Epidermal melanocyte (primary cell): ENCODE data around the gene FGFRL1.
"Not testable (repeated sequence)": the region's sequence is repeated elsewhere in the genome, so short reads cannot be mapped to it uniquely, and the experiment has no call there.

Source experiments
- DNase-seq: peaks from one replicate; pipeline ENCODE4 v3.0.0; 2011; ENCODE audit warnings: low spot score; ENCODE audit not compliant: insufficient read length

FGFRL1 gene

DNA sequence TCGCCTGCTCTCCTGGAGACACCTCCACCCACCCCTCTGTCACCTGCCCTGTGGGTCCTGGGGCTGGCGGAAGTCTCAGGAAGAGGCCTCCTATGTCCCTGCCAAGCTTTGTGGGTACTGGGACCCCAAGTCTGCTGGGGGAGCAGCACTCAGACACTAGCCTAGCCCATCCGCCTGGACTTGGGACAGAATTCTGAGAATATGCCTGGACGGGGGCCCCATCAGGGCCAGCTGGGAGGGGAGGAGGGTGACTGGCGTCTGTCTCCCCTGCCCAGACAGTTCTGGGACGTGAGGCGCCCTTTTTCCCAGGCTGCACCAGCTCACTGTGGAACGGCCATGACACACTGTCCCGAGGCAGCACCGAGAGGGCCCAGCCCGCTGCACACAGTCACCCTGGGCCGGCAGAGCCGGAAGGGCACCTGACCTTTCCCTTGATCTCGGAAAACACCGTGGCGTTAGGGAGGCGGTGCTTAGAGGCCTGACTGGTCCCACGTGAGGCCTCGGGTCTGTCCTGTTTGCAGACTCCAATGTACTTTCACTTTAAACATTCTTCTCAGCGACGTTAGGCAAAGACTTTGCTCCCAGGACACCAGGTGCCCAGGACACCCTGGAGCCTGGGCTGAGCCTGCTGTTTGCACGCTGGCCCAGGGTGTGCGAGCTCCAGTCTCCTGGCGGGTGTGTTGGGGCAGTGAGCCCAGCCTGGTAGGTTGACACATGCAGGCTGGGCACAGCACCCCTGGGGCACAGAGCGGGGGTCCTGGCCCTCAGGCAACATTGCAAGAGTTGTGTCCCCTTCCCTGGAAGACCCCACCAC, 18.9 kb upstream of the FGFRL1 start:
- DNase-seq = no peak

DNA sequence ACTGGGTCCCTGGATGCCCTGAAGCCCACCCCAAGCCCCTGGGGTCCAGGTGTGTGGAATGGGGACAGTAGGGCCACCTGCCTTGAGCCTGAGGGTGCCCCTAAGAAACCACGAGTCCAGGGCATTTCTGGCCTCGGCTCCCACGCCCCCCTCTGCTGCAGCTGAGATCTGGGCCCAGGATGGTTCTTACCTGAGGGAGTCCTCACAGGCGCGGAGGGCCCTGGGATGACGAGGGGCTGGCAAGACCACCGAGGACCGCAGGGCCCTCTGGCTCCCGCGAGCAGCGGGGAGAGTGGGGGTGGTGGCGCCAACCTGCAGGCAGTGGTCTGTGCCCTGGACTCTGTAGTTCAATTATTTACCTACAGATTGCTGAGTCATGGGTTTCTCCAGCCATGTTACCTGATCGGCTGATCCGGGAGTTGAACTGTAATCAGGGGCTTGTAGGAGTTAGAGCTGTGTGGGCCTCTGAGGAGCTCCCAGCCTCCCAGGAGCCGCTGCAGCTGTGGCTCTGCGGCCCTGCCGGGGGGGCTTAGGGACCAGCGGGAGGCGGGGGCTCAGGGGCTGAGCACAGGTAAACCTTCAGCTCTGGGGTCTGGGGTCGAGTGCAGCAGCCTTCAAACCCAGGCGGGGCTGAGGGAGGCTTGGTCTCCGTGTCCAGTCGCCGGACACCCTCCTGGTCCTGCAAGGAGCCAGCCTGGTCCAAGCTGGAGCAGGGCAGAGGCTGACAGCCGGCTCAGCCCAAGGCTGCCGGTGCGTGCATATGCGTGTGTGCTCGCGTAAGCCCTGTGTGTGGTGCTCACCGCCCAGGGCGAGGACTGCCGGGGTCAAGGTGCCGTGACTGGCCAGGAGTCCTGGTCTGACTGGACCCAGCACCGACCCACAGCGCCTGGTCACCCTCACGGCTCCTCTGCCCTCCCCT, 18.1 kb upstream of the FGFRL1 start, which contains the start of gene SLC26A1:
Gene SLC26A1 (minus strand): TSS at position 294 of the 919 bp plus-strand sequence. CDS start 1,701 bp downstream, outside the sequence.
- DNase-seq = no peak

DNA sequence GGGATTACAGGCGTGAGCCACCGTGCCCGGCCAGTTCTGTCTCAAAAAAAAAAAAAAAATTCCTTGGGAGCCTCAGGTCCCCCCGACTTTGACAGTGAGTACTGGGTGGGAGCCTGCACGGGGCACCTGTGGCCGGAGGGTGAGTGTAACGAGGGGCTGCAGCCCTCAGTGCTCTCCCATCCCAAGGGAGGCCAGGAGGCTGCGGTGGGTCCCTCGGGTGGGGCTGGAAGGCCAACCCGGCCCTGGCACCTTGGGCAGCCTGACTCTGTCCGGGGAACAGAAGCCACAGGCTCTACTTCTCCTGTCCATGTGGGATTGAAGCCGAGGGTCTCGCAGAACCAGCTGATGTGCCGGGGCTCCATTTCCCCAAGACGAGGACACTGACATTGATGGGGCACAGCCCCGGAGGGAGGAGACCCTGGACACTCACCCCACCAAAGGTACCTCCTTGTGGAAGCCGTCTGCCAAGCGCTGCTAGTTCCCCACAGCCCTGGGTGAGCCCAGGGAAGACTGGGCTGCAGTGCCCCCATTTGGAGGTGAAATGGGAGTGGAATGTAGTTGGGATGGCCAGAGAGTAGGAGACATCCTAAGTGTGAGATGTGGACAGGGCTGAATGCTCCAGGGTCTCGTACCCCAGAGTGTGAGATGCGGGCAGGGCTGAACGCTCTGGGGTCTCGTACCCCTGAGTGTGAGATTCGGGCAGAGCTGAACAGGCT, 16.0 kb upstream of the FGFRL1 start:
- no peak for DNase-seq

DNA sequence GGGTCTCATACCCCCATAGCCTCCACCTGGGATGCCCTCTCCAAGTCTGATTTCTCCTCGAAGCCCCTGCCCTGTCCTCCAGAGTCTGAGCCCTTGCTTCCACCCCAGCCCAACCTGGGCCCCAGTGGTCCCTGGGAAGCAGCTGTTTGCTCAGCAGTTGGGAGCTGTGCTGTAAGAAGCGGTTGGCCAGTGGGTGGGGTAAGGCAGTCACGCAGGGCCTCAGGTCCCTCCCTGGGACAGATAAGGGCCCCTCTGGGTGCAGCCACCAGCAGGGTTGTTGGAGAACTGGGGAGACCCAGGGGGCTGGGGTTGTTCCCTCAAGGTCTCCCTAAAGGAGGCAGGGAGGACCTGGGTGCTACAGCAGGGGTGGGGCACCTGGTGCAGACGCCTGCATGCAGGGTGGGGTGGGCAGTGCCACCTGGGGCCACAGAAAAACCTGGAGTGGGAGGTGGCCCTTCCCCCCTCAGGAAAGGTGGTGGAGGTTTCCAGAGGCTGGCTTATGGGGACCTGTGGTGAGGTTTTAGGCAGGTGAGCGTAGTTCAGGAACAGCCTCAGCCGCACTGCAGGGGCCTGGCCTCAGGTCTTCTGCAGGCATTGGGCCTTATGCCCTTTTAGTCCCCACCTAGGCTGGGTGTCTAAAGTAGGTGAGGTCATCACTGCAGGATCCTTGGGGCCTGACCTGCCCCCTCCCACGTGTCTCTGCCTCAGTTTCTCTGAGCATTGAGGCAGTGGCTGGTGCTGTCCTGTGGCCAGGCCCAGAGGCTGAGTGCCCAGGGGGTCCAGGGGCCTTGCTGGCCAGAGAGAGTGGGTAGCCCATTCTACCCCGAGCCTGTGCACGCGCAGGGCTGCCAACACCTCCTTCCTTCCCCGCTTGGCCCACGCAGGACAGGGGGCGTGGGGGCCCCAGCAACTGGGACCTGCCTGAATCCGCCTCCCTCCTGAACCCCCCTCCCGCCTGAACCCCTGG, 15.1 kb upstream of the FGFRL1 start:
- DNase-seq = no peak

DNA sequence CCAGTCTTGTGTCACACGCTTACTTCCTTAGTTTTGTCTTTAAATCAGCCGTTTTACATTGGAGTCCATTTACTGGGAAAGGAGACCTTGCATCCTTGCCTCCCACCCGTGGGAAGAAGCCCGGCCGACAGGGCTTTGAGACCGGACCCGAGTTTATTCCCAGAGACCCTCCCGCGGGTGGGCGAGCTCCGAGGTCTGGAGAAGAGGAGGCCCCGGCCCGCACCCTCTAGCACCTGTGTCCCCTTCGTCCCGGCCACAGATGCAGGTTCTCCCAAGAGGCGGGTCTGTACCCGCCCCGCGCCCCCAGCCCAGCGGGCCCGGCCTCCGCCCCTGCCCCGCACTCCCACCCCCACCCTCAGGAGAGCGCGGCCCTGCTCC, 14.4 kb upstream of the FGFRL1 start:
- no peak for DNase-seq

DNA sequence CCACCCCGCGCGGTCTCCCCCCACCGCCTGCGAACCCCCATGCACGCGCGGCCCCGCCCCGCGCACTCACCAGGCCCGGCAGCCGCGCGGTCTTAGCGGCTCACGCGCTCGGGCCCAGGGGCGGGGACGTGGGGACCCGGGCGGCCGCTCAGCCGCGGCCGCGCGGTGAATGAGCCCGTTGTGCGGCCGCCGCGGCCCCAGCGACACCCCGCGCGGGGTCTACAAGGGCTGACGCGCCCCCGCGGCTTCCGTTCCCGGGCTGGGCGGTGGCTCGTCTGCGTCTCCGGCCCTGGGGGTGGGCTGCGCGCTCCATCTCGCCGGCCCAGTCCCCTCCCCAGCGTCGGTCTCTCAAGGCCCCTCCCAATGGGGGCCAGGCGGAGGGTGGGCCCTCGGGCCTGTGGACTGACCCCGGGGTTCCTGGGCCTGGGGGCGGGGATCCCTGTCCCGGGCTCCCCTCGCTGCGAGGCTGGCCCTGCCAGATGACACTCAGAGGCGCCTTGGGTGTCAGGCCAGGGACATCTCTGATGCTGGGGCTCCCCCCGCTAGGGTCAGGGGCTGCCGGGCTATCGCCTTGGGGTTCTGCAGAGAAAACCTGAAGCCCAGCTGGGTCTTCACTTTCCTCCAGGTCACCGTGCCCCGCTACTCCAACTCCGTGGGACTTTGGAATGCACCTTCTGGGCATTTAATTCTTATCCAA, 13.9 kb upstream of the FGFRL1 start:
- peak; percentile 75 for DNase-seq

DNA sequence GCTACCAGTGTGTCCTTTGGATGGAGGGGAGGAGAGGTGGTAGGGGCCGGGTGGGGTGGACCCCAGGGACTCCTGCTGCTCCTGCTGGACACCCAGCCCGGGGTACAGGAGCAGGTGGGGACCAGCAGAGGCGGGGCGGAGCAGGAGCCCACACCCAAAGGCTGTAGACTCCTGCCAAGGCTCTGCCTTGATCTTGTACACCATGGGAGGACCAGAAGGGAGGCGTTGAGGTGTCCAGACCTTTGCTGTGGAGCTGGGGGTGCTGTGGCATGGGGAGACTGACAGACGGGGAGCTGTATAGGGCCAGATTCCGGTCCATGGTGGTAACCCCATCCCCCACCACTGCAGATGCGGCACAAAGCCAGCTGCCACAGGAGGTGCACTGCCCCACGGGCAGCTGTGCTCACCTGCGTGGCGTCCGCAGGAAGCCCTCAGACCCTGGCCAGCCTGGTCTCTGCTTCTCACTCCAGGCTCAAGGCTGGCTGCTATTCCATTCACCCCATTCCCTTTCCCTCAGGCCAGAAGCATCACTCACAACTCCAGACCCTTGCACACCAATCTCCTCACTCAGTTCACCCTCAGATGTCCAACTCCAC, 13.2 kb upstream of the FGFRL1 start:
- DNase-seq = no peak

DNA sequence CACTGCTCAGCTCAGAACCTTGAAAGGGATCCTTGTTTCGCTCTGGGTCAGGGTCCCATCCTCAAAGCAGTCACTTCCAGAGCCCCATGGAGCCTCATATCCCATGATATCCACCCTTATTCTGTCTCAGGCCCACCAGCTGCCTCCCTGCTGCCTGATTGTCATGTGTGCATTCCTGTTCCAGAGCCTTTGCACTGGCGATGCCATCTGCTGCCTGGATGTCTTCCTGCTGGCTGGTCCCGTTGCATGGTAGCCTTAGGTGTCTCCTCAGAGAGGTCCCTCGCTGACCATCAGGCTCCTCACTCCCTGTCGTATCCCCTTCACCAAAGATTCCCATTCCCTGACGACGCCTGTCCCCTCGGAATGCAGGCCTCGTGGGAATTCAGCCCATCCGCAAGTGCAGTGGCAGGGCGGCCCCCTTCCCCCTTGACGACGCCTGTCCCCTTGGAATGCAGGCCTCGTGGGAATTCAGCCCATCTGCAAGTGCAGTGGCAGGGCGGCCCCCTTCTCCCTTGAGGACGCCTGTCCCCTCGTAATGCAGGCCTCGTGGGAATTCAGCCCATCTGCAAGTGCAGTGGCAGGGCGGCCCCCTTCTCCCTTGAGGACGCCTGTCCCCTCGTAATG, 12.1 kb upstream of the FGFRL1 start:
- DNase-seq = not testable (repeated sequence)

DNA sequence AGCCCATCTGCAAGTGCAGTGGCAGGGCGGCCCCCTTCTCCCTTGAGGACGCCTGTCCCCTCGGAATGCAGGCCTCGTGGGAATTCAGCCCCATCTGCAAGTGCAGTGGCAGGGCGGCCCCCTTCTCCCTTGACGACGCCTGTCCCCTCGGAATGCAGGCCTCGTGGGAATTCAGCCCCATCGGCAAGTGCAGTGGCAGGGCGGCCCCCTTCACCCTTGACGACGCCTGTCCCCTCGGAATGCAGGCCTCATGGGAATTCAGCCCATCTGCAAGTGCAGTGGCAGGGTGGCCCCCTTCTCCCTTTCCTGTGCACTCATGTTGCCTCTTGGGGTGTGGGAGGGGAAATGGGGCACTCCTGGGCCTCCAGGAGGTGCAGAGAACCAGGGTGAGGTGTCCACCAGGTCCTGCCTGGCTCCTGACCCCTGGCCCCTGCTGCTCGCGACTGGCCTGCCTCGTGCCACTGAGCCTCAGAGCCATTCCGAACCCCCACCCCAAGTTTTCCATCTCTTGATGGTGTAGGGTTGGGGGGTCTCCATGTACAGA, 11.5 kb upstream of the FGFRL1 start:
- no peak for DNase-seq

DNA sequence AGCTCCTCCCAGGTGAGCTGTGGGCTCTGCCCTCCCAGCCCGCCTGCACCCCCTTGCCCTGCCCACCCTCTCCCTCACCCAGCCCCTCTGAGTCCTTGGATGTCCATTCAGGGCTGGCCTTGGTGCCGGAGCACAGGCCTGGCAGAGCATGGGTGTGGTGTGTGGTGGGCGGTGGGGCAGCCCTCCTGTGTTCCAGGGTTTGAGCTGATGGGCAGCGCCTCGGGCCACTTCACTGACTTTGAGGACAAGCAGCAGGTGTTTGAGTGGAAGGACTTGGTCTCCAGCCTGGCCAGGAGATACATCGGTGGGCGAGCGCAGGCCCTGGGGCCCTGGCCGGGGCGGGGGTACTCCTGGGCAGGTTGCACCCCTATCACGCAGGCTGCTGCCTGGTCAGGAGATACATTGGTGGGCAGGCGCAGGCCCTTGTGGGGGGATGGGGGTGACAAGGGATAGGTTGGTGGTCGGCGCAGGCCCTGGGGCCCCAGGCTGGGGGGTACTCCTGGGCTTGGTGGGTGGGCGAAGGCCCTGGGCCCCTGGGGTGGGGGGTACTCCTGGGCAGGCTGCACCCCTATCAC, 10.7 kb upstream of the FGFRL1 start:
- no peak for DNase-seq

DNA sequence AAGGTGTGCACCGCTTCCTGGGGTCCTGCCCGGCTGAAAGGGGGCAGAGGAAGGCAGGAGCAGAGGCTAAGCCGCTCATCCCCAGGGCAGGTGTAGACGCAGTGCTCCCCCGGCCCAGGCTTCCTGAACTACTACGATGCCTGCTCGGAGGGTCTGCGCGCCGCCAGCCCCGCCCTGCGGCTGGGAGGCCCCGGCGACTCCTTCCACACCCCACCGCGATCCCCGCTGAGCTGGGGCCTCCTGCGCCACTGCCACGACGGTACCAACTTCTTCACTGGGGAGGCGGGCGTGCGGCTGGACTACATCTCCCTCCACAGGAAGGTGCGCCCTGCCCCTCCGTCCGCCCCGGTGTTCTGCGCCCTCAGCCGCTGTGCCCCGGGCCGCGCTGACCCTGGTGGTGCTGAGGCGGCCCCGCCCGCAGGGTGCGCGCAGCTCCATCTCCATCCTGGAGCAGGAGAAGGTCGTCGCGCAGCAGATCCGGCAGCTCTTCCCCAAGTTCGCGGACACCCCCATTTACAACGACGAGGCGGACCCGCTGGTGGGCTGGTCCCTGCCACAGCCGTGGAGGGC, 9.8 kb upstream of the FGFRL1 start:
- DNase-seq = no peak

DNA sequence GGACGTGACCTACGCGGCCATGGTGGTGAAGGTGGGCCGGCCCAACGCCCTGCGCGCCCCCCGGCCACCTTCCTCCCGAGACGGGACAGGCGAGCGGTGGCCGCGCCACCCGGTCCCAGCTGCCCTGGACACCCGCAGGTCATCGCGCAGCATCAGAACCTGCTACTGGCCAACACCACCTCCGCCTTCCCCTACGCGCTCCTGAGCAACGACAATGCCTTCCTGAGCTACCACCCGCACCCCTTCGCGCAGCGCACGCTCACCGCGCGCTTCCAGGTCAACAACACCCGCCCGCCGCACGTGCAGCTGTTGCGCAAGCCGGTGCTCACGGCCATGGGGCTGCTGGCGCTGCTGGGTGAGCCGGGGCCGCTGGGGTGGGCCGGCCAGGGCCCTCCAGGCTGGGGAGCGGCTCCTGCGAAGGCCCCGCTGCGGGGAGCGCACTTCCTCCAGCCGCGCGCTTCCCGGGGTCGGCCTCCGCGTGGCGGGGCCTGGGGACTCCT, 9.2 kb upstream of the FGFRL1 start:
- no peak for DNase-seq

DNA sequence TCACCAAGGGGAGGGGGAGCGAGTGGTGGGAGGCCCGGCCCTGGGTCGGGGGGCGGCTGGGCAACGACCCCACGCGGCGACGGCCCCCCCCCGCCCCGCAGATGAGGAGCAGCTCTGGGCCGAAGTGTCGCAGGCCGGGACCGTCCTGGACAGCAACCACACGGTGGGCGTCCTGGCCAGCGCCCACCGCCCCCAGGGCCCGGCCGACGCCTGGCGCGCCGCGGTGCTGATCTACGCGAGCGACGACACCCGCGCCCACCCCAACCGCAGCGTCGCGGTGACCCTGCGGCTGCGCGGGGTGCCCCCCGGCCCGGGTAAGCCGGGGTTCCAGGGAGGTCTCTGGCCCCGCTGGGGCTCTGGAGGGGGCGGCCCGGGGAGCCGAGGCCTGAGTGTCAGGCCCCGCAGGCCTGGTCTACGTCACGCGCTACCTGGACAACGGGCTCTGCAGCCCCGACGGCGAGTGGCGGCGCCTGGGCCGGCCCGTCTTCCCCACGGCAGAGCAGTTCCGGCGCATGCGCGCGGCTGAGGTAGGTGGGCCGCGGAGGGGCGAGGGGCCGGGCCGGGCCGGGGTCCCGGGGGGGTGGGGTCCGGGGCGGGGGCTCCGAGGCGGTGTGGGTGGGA, 8.7 kb upstream of the FGFRL1 start:
- DNase-seq = no peak

DNA sequence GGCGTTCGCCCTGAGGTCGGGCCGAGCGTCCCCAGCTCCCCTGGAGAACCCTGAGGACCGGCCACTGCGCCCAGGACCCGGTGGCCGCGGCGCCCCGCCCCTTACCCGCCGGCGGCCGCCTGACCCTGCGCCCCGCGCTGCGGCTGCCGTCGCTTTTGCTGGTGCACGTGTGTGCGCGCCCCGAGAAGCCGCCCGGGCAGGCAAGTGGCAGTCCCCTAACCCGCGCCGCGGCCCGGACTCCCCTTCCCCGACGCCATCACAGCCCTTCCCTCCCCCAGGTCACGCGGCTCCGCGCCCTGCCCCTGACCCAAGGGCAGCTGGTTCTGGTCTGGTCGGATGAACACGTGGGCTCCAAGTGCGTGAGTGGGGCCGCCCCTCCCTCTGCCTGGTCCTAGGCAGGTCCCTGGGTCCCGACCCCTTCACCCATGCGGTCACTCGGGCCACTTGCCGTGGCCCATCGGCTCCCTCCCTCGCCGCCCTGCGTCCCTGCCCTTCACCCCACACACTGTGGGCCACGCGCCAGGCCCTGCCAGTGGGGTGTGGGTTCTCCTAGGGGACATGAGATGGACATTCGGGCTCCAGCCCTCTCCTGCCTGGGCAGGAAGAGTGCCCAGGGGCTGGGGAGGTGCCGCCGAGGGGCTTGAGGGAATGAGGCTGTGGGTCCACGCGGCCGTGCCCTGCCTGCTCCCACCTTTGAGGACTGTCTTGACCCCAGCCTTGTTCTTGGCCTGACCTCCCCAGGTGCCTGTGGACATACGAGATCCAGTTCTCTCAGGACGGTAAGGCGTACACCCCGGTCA, 8.0 kb upstream of the FGFRL1 start:
- no peak for DNase-seq

DNA sequence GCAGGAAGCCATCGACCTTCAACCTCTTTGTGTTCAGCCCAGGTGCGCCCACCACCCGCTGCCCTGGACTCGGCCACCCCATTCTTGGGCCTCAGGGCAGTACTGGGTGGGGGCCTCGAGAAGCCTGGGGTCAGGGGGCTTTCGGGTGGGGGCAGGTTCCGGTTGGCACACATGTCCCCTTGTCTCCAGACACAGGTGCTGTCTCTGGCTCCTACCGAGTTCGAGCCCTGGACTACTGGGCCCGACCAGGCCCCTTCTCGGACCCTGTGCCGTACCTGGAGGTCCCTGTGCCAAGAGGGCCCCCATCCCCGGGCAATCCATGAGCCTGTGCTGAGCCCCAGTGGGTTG, 7.4 kb upstream of the FGFRL1 start:
- no peak for DNase-seq

DNA sequence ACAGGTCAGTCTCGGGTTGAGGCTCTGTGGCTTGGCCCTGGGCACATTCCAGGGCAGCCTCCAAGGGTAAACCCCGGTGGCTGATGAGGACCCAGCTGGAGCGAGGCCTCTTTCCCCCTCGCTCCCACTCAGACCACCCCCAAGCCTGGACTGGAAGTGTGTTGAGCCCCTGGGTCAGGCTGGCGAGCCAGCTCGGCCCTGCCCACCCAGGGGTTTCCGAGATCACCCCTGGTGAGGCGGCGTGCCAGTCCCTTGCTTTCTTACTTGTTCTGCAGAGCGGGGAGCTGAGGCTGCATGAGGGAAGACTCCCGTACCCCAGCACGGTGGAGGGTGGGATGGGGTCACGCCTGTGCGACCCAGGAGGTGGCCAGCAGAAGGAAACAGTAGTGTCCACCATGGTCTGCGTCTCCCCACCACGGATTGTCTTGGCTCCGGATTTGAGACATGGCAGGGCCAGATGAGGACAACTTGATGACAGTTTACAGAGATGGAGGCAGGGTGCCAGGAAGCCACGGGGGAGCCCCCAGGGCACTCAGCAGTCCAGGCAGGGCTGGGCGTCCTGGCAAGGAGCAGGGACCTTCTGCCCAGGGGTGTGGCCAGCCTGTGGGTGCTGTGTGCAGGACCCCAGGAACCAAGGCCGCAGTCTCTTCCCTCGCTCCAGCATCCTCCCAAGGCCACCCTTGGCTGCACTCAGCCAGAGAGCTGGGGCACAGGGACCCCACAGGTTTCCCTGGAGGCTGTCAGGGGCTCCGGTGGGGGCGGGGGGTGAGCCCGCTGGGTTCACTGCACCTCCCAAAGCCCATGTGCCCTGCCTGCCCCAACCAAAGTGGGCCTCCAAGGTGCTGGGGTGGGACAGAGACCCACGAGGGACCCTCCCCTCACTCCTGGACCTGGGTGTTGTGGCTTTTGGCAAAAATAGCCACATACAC, 6.6 kb upstream of the FGFRL1 start:
- no peak for DNase-seq
